Transverse colon (tissue), 1 donor: ENCODE data around the gene SF3A1.

Experiments used
- EP300 ChIP-seq: sonication (generic); formaldehyde crosslinking; IDR thresholded peaks from one replicate; pipeline ENCODE4 v1.6.1; 2017; ENCODE audit warnings: antibody characterized with exemption, low read depth
- POLR2A ChIP-seq: fragments of 450-650 bp; IDR thresholded peaks from one replicate; pipeline ENCODE4 v1.6.1; 2016; ENCODE audit warnings: antibody characterized with exemption, mild to moderate bottlenecking, moderate library complexity

- TF ChIP-seq EP300, result no peak
- TF ChIP-seq POLR2A, result no peak
Measured at GRCh38 chr22:30308518-30309230, 48.0 kb downstream of the SF3A1 start.
